ENCODE measurements around the gene FOXP2. TPM values are rescaled to one million over a fixed set of nuclear protein-coding genes. Genes with fewer than 3 reads are reported as not detected.

Gene FOXP2
- total and polyA plus RNA-seq, 2 of the 4 experiments (the other 2 are of a cell fraction): 0.89 to 1.1 TPM

DNA sequence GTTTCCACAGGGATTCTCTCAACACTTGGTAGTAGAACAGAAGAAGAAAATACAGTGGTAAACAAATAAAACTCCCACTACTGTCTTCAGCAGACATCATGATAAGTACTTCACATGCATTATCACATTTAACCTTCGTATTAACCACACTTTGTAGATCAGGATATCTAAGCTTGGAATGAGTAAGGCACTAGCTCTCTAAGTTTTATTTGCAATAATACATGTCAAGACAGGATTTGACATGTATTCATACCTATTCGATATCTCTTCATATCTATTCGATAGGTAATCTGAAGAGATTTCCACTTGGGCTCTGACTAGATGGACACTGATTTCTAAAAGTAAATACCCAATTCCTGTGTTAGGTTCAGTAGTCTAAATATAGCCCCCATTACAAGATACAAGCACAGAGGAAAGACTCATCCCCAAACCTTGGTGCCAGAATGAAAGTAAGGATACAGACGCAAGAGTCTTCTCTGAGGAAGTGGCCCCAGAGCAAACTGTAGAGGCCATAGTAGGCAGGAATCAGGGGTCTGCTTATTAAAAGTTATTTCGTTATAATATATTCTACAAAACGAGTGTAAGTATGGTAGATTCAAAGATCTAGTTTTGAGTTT is 58.4 kb downstream of the FOXP2 start:
- no peak overlapping the region for H3K23ac ChIP-seq (ENCODE audit: low read depth, low read length)
- dilution Hi-C loops (cut with HindIII; ENCODE audit: low sequenced_read_pairs, unreplicated experiment): no loop called here
- in situ Hi-C loops (cut with MboI; ENCODE audit: low sequenced_read_pairs): no loop called here
- no peak overlapping the region for H2AK5ac ChIP-seq (ENCODE audit: low read depth, low read length)
- H4K91ac ChIP-seq (ENCODE audit: insufficient read depth, low read depth, low read length): no peak overlapping the region
- CTCF ChIA-PET: no interaction called here
- POLR2A ChIA-PET (ENCODE audit: unreplicated experiment): no interaction called here
- H4K20me1 ChIP-seq (ENCODE audit: insufficient read depth, low read length): no peaks in the 10 kb centered on the region
- no peak overlapping the region for H2AK9ac ChIP-seq (replicated peaks; ENCODE audit: low read depth, low read length, poor library complexity)
- no peak overlapping the region for H3K4me2 ChIP-seq (ENCODE audit: low read depth, low read length)
- H3K79me1 ChIP-seq (ENCODE audit: low read depth in 1 of 2, low read length in 2 of 2): no peaks in the 10 kb centered on the region
- no peak overlapping the region for H2AFZ ChIP-seq (replicated peaks; ENCODE audit: low read length, poor library complexity)
- no peak overlapping the region for H3K56ac ChIP-seq (ENCODE audit: extremely low read depth, insufficient read depth, low read length)
- H3K4me3 ChIP-seq (ENCODE audit: insufficient read depth, low read depth, low read length): no peak overlapping the region
- ATAC-seq (ENCODE audit: low read depth) (no peak), DNase-seq (no peak)
- H4K5ac ChIP-seq (ENCODE audit: low read depth, low read length): no peak overlapping the region
- no peaks in the 10 kb centered on the region for H3K9me3 ChIP-seq (ENCODE audit: control insufficient read depth, insufficient read depth, low read length)
- H3K27me3 ChIP-seq (ENCODE audit: control insufficient read depth, insufficient read depth, low read length): no peaks in the 10 kb centered on the region
- no peak overlapping the region for H3K9ac ChIP-seq (ENCODE audit: low read depth, low read length)
- BruUV-seq (replicated peaks): no TSS peak
- H3K4me1 ChIP-seq (ENCODE audit: control insufficient read depth, insufficient read depth, low read length): no peaks in the 10 kb centered on the region
- WGBS, 2 experiments (ENCODE audit: extremely low coverage in 2 of 2, insufficient read length in 1 of 2): no CpG with 5 or more reads among the region's 6 CpGs
- no peak overlapping the region for H4K8ac ChIP-seq (ENCODE audit: low read depth in 2 of 2, low read length in 2 of 2)
- no peak overlapping the region for H3K18ac ChIP-seq (ENCODE audit: low read depth, low read length)
- no peak overlapping the region for H2BK20ac ChIP-seq (ENCODE audit: low read depth, low read length)
- H3K14ac ChIP-seq (replicated peaks; ENCODE audit: low read depth, low read length): no peak overlapping the region
- H2BK5ac ChIP-seq (ENCODE audit: low read depth, low read length, poor library complexity, severe bottlenecking): no peak overlapping the region
- no peak overlapping the region for H2BK120ac ChIP-seq (ENCODE audit: low read depth, low read length)
- no peak overlapping the region for H3K4ac ChIP-seq (ENCODE audit: low read depth, low read length)
- H3K36me3 ChIP-seq (ENCODE audit: control insufficient read depth, insufficient read depth, low read length): no peaks in the 10 kb centered on the region
- intact Hi-C loops (cut with micrococcal nuclease): no loop called here
- no peak for TF ChIP-seq MAFK (IDR thresholded peaks at IDR 0.05; ENCODE audit: low read depth, low read length)
- no peak for TF ChIP-seq CTCF (conservative IDR thresholded peaks at IDR 0.05; ENCODE audit: low read depth, low read length)
- no peak for TF ChIP-seq RCOR1 (IDR thresholded peaks at IDR 0.05; ENCODE audit: insufficient replicate concordance, low read length)
- no peak for TF ChIP-seq POLR2A (IDR thresholded peaks at IDR 0.05; ENCODE audit: low read depth, low read length)
- no peak for TF ChIP-seq MXI1 (IDR thresholded peaks at IDR 0.05; ENCODE audit: borderline replicate concordance, low read depth, low read length)
- TF ChIP-seq BHLHE40 (IDR thresholded peaks at IDR 0.05; ENCODE audit: low read depth, low read length): no peak
- TF ChIP-seq CEBPB (IDR thresholded peaks at IDR 0.05; ENCODE audit: low read depth, low read length): no peak
- no peak for TF ChIP-seq FOS (IDR thresholded peaks at IDR 0.05; ENCODE audit: low read depth, low read length)
- no peak for TF ChIP-seq CHD1 (IDR thresholded peaks at IDR 0.05; ENCODE audit: low read depth, low read length)
- TF ChIP-seq MAZ (IDR thresholded peaks at IDR 0.05; ENCODE audit: borderline replicate concordance, low read depth, low read length): no peak
- TF ChIP-seq RAD21 (IDR thresholded peaks at IDR 0.05; ENCODE audit: low read length): no peak
- TF ChIP-seq, protein P1, sequence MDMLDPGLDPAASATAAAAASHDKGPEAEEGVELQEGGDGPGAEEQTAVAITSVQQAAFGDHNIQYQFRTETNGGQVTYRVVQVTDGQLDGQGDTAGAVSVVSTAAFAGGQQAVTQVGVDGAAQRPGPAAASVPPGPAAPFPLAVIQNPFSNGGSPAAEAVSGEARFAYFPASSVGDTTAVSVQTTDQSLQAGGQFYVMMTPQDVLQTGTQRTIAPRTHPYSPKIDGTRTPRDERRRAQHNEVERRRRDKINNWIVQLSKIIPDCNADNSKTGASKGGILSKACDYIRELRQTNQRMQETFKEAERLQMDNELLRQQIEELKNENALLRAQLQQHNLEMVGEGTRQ (IDR thresholded peaks at IDR 0.05; ENCODE audit: low read depth, low read length): no peak
- no peak for TF ChIP-seq SMC3 (IDR thresholded peaks at IDR 0.05; ENCODE audit: low read depth, low read length)
- no peak for TF ChIP-seq ELK1 (IDR thresholded peaks at IDR 0.05; ENCODE audit: borderline replicate concordance, low read depth, low read length)
- TF ChIP-seq RFX5 (IDR thresholded peaks at IDR 0.05; ENCODE audit: low read depth, low read length): no peak
- TF ChIP-seq NFE2L2 (IDR thresholded peaks at IDR 0.05; ENCODE audit: low read depth, low read length): no peak
- H2BK15ac ChIP-seq (ENCODE audit: low read depth, low read length): no peak overlapping the region
- no peaks in the 10 kb centered on the region for H3K9me1 ChIP-seq (ENCODE audit: insufficient read depth, low read length)
- no peak overlapping the region for H3K27ac ChIP-seq (ENCODE audit: insufficient read depth, low read length)

All from IMR-90 (cell line).